Body of pancreas (tissue), 4 donors: Measurements from ENCODE around the gene KRTAP10-9. TPM values are rescaled to one million over a fixed set of nuclear protein-coding genes. Genes with fewer than 3 reads are reported as not detected.

Source experiments
- ATAC-seq: fragments of 150-250 bp; one replicate; pipeline ENCODE4 v1.9.1; 2016
- DNase-seq, 4 donors: peaks; one replicate each; pipeline ENCODE4 v3.0.0-alpha.2; 2019
- H3K27ac ChIP-seq, 4 donors: fragments of 200-600 bp; sonication (generic); 1 replicate in 3 of 4; 2 replicates in 1 of 4; pipeline versions ENCODE4 v1.5.1 to v1.6.1; 2016 to 2019; ENCODE audit warnings: mild to moderate bottlenecking in 1 of 4, mixed read lengths in 1 of 4, moderate library complexity in 1 of 4
- H3K27me3 ChIP-seq, 2 donors: fragments of 200-600 bp; sonication (generic); one replicate each; pipeline ENCODE4 v1.6.0; 2016; ENCODE audit warnings: mild to moderate bottlenecking in 1 of 2
- H3K36me3 ChIP-seq, 2 donors: fragments of 200-600 bp; sonication (generic); replicated peaks in 1 of 2; 2 replicates each; pipeline ENCODE4 v1.5.1; 2016; ENCODE audit warnings: low read depth in 2 of 2; ENCODE audit not compliant: insufficient read depth in 1 of 2
- H3K4me1 ChIP-seq: fragments of 200-600 bp; sonication (generic); one replicate; pipeline ENCODE4 v1.6.0; 2016
- H3K4me3 ChIP-seq, 2 donors: fragments of 200-600 bp; sonication (generic); 1 replicate in 1 of 2; 2 replicates in 1 of 2; pipeline ENCODE4 v1.5.1; 2016 to 2019
- H3K9me3 ChIP-seq, 3 donors: fragments of 200-600 bp; sonication (generic); 1 replicate in 2 of 3; 2 replicates in 1 of 3; pipeline ENCODE4 v1.5.1; 2016
- CTCF ChIP-seq, 7 experiments: fragments of 450-650 bp in 4 of 7; fragments of 200-600 bp in 3 of 7; sonication (generic) in 3 of 7; IDR thresholded peaks; one replicate each; pipeline ENCODE4 v1.5.1; 2016 to 2019; ENCODE audit warnings: antibody characterized with exemption in 7 of 7
- POLR2A ChIP-seq, 3 donors: fragments of 450-650 bp; IDR thresholded peaks; one replicate each; pipeline ENCODE4 v1.6.1; 2016; ENCODE audit warnings: antibody characterized with exemption in 3 of 3, mild to moderate bottlenecking in 2 of 3
- WGBS, 2 donors: methylation state at CpG; one replicate each; pipeline ENCODE4 v1.1.5; 2017; 5-methylcytosine and 5-hydroxymethylcytosine counted together
- intact Hi-C: fragments of 100-400 bp; cut with DNase I; formaldehyde crosslinking; loops from one replicate; pipeline ENCODE4 v1.15.1; 2023
- total RNA-seq, 2 donors: library from RNA; depleted of rRNA; stranded (reverse); fragments of >200 nt; gene quantifications; one replicate each; pipeline ENCODE4 v1.1.0, GENCODE V29; 2016

The KRTAP10-9 gene
- total RNA-seq, 2 donors from 2014 or later, result not detected

- no peak overlapping the region for H3K4me3 ChIP-seq
- no peak overlapping the region for H3K27ac ChIP-seq
- TF ChIP-seq CTCF (IDR thresholded peaks at IDR 0.05) (no peak), POLR2A (IDR thresholded peaks at IDR 0.05) (no peak)
- H3K4me1 ChIP-seq, result no peaks in the 10 kb centered on the region
- peak in 1 of 4 donors; percentile 14 for DNase-seq
- WGBS, 2 donors, result 65 to 77% methylated on average over 15 to 17 of the region's 17 CpGs
- intact Hi-C loops, result no loop called here
- H3K36me3 ChIP-seq, result no peaks in the 10 kb centered on the region
- ATAC-seq, result no peak
- H3K9me3 ChIP-seq, result peaks cover 0 to 6% (median 0%) of the 10 kb centered on the region in 3 donors
- no peaks in the 10 kb centered on the region for H3K27me3 ChIP-seq
Observed at GRCh38 chr21:44653656-44654575, 27.0 kb downstream of the KRTAP10-9 start.

- Histone ChIP-seq H3K27me3 (no peaks in the 10 kb centered on the region), H3K27ac (no peak within 1 kb of the TSS), H3K4me1 (no peaks in the 10 kb centered on the region), H3K9me3 (peaks cover 0 to 6% (median 0%) of the 10 kb centered on the region in 3 donors), H3K36me3 (no peaks in the 10 kb centered on the region), H3K4me3 (no peak within 1 kb of the TSS)
- intact Hi-C loops, result no loop called here
- TF ChIP-seq CTCF (IDR thresholded peaks at IDR 0.05) (no peak), POLR2A (IDR thresholded peaks at IDR 0.05) (no peak)
- ATAC-seq, result no peak
- 45 to 51% methylated on average over 7 to 8 of the region's 9 CpGs for WGBS, 2 donors
- DNase-seq, result no peak
Observed at GRCh38 chr21:44654576-44655175, 27.8 kb downstream of the KRTAP10-9 start, which contains the start of gene KRTAP12-4. Gene KRTAP12-4, minus strand, starts transcription at chr21:44654659. Its CDS starts 45 bp downstream, at chr21:44654614.

GRCh38 chr21:44656868-44657267 is 30.0 kb downstream of the KRTAP10-9 start:
- H3K27ac ChIP-seq, result no peak overlapping the region
- ATAC-seq, result no peak
- H3K27me3 ChIP-seq, result no peaks in the 10 kb centered on the region
- no peaks in the 10 kb centered on the region for H3K36me3 ChIP-seq
- no peak for DNase-seq
- intact Hi-C loops, result no loop called here
- H3K9me3 ChIP-seq, result peaks cover 0 to 6% (median 0%) of the 10 kb centered on the region in 3 donors
- H3K4me3 ChIP-seq, result no peak overlapping the region
- 21 to 29% methylated on average over 1 of the region's 1 CpG for WGBS, 2 donors
- TF ChIP-seq POLR2A (IDR thresholded peaks at IDR 0.05) (no peak), CTCF (IDR thresholded peaks at IDR 0.05) (no peak)
- no peaks in the 10 kb centered on the region for H3K4me1 ChIP-seq

GRCh38 chr21:44657635-44658540 is 31.0 kb downstream of the KRTAP10-9 start, which contains the start of gene KRTAP12-3:
Gene KRTAP12-3, plus strand, starts transcription at chr21:44657932. Its CDS starts 48 bp downstream, at chr21:44657980.
- Histone ChIP-seq H3K4me1 (no peaks in the 10 kb centered on the region), H3K36me3 (no peaks in the 10 kb centered on the region), H3K9me3 (peaks cover 0 to 6% (median 4%) of the 10 kb centered on the region in 3 donors), H3K27me3 (no peaks in the 10 kb centered on the region), H3K4me3 (no peak within 1 kb of the TSS), H3K27ac (no peak within 1 kb of the TSS)
- intact Hi-C loops, result no loop called here
- no peak for TF ChIP-seq CTCF (IDR thresholded peaks at IDR 0.05)
- no peak for TF ChIP-seq POLR2A (IDR thresholded peaks at IDR 0.05)
- DNase-seq (no peak), ATAC-seq (no peak)
- WGBS, 2 donors, result 66 to 69% methylated on average over 24 to 26 of the region's 26 CpGs
